ENCODE results near the gene ZNF490. TPM values are rescaled to one million over a fixed set of nuclear protein-coding genes. Genes with fewer than 3 reads are reported as not detected.

ZNF490 gene
- total RNA-seq, 1 donor from 2014 or later = 9.2 TPM

- Mint-ChIP-seq H3K36me3 (ENCODE audit: unreplicated experiment) (peaks cover 27% of the 10 kb centered on the region), H3K4me3 (ENCODE audit: unreplicated experiment) (no peak overlapping the region)
- TF ChIP-seq CTCF (IDR thresholded peaks at IDR 0.05) = no peak
These were observed 13.0 kb downstream of the ZNF490 start for GRCh38 chr19:12597594-12597993.

GRCh38 chr19:12596927-12597548 lies 13.6 kb downstream of the ZNF490 start:
- H3K4me1 Mint-ChIP-seq (ENCODE audit: unreplicated experiment) = no peaks in the 10 kb centered on the region
- TF ChIP-seq CTCF (IDR thresholded peaks at IDR 0.05) = no peak
- no peaks in the 10 kb centered on the region for H3K27me3 Mint-ChIP-seq (ENCODE audit: unreplicated experiment)
- H3K9me3 Mint-ChIP-seq (ENCODE audit: unreplicated experiment) = no peaks in the 10 kb centered on the region
- peaks cover 27% of the 10 kb centered on the region for H3K36me3 Mint-ChIP-seq (ENCODE audit: unreplicated experiment)
- H3K27ac Mint-ChIP-seq (ENCODE audit: unreplicated experiment) = no peak overlapping the region
- H3K4me3 Mint-ChIP-seq (ENCODE audit: unreplicated experiment) = no peak overlapping the region
- DNase-seq (ENCODE audit: extremely low spot score, unreplicated experiment) = peak; percentile 81

More at GRCh38 chr19:12597594-12597993, 13.0 kb downstream of the ZNF490 start:
- Mint-ChIP-seq H3K27me3 (ENCODE audit: unreplicated experiment) (no peaks in the 10 kb centered on the region), H3K27ac (ENCODE audit: unreplicated experiment) (no peak overlapping the region), H3K4me1 (ENCODE audit: unreplicated experiment) (no peaks in the 10 kb centered on the region), H3K9me3 (ENCODE audit: unreplicated experiment) (no peaks in the 10 kb centered on the region)
- DNase-seq (ENCODE audit: extremely low spot score, unreplicated experiment) = peak; percentile 17

- DNase-seq (ENCODE audit: extremely low spot score, unreplicated experiment) = peak; percentile 73
- H3K9me3 Mint-ChIP-seq (ENCODE audit: unreplicated experiment) = peaks cover under 1% of the 10 kb centered on the region
- no peak for TF ChIP-seq CTCF (IDR thresholded peaks at IDR 0.05)
- H3K36me3 Mint-ChIP-seq (ENCODE audit: unreplicated experiment) = peaks cover 31% of the 10 kb centered on the region
- H3K4me1 Mint-ChIP-seq (ENCODE audit: unreplicated experiment) = no peaks in the 10 kb centered on the region
- no peak overlapping the region for H3K27ac Mint-ChIP-seq (ENCODE audit: unreplicated experiment)
- no peaks in the 10 kb centered on the region for H3K27me3 Mint-ChIP-seq (ENCODE audit: unreplicated experiment)
- H3K4me3 Mint-ChIP-seq (ENCODE audit: unreplicated experiment) = no peak overlapping the region
These were observed 14.1 kb downstream of the ZNF490 start for GRCh38 chr19:12596485-12596884.

- Mint-ChIP-seq H3K4me1 (ENCODE audit: unreplicated experiment) (no peaks in the 10 kb centered on the region), H3K27me3 (ENCODE audit: unreplicated experiment) (no peaks in the 10 kb centered on the region), H3K9me3 (ENCODE audit: unreplicated experiment) (peaks cover 29% of the 10 kb centered on the region), H3K27ac (ENCODE audit: unreplicated experiment) (no peak overlapping the region), H3K36me3 (ENCODE audit: unreplicated experiment) (peaks cover 57% of the 10 kb centered on the region), H3K4me3 (ENCODE audit: unreplicated experiment) (no peak overlapping the region)
- peak; percentile 1 for DNase-seq (ENCODE audit: extremely low spot score, unreplicated experiment)
- no peak for TF ChIP-seq CTCF (IDR thresholded peaks at IDR 0.05)
These were observed 29.5 kb downstream of the ZNF490 start for GRCh38 chr19:12581100-12581499.

GRCh38 chr19:12580180-12580694 lies 30.4 kb downstream of the ZNF490 start:
- no peaks in the 10 kb centered on the region for H3K27me3 Mint-ChIP-seq (ENCODE audit: unreplicated experiment)
- no peak overlapping the region for H3K4me3 Mint-ChIP-seq (ENCODE audit: unreplicated experiment)
- no peak for TF ChIP-seq CTCF (IDR thresholded peaks at IDR 0.05)
- H3K4me1 Mint-ChIP-seq (ENCODE audit: unreplicated experiment) = no peaks in the 10 kb centered on the region
- peaks cover 64% of the 10 kb centered on the region for H3K36me3 Mint-ChIP-seq (ENCODE audit: unreplicated experiment)
- H3K27ac Mint-ChIP-seq (ENCODE audit: unreplicated experiment) = no peak overlapping the region
- H3K9me3 Mint-ChIP-seq (ENCODE audit: unreplicated experiment) = peaks cover 37% of the 10 kb centered on the region
- DNase-seq (ENCODE audit: extremely low spot score, unreplicated experiment) = peak; percentile 1
